ENCODE data around the gene ZNF407. TPM values are rescaled to one million over a fixed set of nuclear protein-coding genes. Genes with fewer than 3 reads are reported as not detected.

The ZNF407 gene
- total and polyA plus RNA-seq, 4 donors, result 1.9 to 16.5 (median 6.6) TPM

DNA sequence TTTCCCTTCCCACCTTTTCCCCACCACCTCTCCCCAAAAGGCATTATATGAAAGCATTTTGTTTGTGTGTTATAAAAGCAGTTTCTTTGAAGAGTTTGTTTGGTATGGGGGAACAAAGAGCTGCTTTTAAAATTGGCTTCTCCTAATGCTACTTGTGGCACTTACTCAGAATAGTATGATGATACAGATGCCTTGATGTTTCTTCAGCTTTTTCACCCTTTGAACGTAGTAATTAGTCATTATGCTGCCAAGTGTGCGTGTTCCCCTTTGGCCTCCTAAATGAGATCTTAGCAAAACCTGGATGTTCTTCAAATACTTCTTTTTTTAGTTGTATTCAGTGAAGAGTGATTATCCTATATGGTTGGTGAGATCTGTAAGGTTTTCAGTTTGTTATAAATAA, 427.9 kb downstream of the ZNF407 start:
- no peak for TF ChIP-seq JUND (IDR thresholded peaks at IDR 0.05)
- no peak for TF ChIP-seq SP1 (IDR thresholded peaks at IDR 0.05)
- TF ChIP-seq YY1 (IDR thresholded peaks at IDR 0.05), result no peak
- TF ChIP-seq EGR1 (IDR thresholded peaks at IDR 0.05; ENCODE audit: low read depth in 2 of 2), result no peak
- TF ChIP-seq HNF4A (conservative IDR thresholded peaks at IDR 0.05), result no peak
- TF ChIP-seq RXRA (IDR thresholded peaks at IDR 0.05), result no peak
- TF ChIP-seq NR2F2 (IDR thresholded peaks at IDR 0.05), result no peak
- no peak for TF ChIP-seq HNF4G (IDR thresholded peaks at IDR 0.05)
- TF ChIP-seq FOXA1 (IDR thresholded peaks at IDR 0.05), result no peak
- no peak for TF ChIP-seq FOXA2 (IDR thresholded peaks at IDR 0.05)
- no peak for TF ChIP-seq RAD21 (IDR thresholded peaks at IDR 0.05)
- no peaks in the 10 kb centered on the region for H3K4me1 ChIP-seq (ENCODE audit: control insufficient read depth in 4 of 4, insufficient read depth in 4 of 4, low read length in 3 of 4)
- DNase-seq (ENCODE audit: low spot score), result no peak
- H3K27me3 ChIP-seq (ENCODE audit: control insufficient read depth in 4 of 4, insufficient read depth in 4 of 4, low read length in 3 of 4), result no peaks in the 10 kb centered on the region
- no peak overlapping the region for H3K27ac ChIP-seq (ENCODE audit: low read depth in 1 of 2, low read length in 2 of 2)
- WGBS, result 86% methylated on average over 2 of the region's 2 CpGs
- H3K9ac ChIP-seq (ENCODE audit: low read depth in 1 of 2, low read length in 2 of 2), result no peak overlapping the region
- no peaks in the 10 kb centered on the region for H3K36me3 ChIP-seq (ENCODE audit: control insufficient read depth in 4 of 4, insufficient read depth in 3 of 4, low read depth in 1 of 4, low read length in 3 of 4)
- H3K9me3 ChIP-seq (ENCODE audit: control insufficient read depth in 4 of 4, low read length in 3 of 4), result no peaks in the 10 kb centered on the region
- no peak overlapping the region for H3K4me3 ChIP-seq (ENCODE audit: low read depth in 1 of 3, low read length in 3 of 3)

DNA sequence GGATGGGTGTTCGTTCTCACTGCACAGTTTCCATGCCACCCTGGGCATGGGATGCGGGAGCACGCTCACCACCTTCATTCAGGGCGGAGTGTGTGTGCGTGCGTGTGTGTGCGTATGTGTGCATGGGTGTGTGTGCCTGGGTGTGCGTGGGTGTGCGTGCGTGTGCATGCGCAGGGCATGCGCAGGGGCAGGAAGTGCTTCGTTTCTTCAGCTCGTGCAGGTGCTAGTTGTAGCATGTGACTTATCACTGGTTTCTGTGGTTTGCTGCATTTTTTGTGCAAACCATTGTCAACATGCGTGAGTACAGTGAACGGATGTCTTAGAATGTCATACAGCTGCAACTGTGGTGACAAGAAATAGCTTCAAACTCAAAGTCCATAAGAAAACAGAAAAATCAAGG, 431.8 kb downstream of the ZNF407 start:
- DNase-seq (ENCODE audit: low spot score), result no peak
- H3K9me3 ChIP-seq (ENCODE audit: control insufficient read depth in 4 of 4, low read length in 3 of 4), result no peaks in the 10 kb centered on the region
- H3K9ac ChIP-seq (ENCODE audit: low read depth in 1 of 2, low read length in 2 of 2), result no peak overlapping the region
- TF ChIP-seq, protein P1, sequence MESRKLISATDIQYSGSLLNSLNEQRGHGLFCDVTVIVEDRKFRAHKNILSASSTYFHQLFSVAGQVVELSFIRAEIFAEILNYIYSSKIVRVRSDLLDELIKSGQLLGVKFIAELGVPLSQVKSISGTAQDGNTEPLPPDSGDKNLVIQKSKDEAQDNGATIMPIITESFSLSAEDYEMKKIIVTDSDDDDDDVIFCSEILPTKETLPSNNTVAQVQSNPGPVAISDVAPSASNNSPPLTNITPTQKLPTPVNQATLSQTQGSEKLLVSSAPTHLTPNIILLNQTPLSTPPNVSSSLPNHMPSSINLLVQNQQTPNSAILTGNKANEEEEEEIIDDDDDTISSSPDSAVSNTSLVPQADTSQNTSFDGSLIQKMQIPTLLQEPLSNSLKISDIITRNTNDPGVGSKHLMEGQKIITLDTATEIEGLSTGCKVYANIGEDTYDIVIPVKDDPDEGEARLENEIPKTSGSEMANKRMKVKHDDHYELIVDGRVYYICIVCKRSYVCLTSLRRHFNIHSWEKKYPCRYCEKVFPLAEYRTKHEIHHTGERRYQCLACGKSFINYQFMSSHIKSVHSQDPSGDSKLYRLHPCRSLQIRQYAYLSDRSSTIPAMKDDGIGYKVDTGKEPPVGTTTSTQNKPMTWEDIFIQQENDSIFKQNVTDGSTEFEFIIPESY (IDR thresholded peaks at IDR 0.05), result no peak
- TF ChIP-seq FOXA2 (IDR thresholded peaks at IDR 0.05) (no peak), YY1 (IDR thresholded peaks at IDR 0.05) (no peak), NR2F2 (IDR thresholded peaks at IDR 0.05) (no peak), SP1 (IDR thresholded peaks at IDR 0.05) (no peak), EGR1 (IDR thresholded peaks at IDR 0.05; ENCODE audit: low read depth in 2 of 2) (no peak), TAF1 (conservative IDR thresholded peaks at IDR 0.05) (no peak), GABPA (IDR thresholded peaks at IDR 0.05 in 1 of 2, conservative IDR thresholded peaks at IDR 0.05 in 1 of 2) (no peak)
- TF ChIP-seq, protein P2, sequence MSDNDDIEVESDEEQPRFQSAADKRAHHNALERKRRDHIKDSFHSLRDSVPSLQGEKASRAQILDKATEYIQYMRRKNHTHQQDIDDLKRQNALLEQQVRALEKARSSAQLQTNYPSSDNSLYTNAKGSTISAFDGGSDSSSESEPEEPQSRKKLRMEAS (IDR thresholded peaks at IDR 0.05), result no peak
- TF ChIP-seq, protein P3, sequence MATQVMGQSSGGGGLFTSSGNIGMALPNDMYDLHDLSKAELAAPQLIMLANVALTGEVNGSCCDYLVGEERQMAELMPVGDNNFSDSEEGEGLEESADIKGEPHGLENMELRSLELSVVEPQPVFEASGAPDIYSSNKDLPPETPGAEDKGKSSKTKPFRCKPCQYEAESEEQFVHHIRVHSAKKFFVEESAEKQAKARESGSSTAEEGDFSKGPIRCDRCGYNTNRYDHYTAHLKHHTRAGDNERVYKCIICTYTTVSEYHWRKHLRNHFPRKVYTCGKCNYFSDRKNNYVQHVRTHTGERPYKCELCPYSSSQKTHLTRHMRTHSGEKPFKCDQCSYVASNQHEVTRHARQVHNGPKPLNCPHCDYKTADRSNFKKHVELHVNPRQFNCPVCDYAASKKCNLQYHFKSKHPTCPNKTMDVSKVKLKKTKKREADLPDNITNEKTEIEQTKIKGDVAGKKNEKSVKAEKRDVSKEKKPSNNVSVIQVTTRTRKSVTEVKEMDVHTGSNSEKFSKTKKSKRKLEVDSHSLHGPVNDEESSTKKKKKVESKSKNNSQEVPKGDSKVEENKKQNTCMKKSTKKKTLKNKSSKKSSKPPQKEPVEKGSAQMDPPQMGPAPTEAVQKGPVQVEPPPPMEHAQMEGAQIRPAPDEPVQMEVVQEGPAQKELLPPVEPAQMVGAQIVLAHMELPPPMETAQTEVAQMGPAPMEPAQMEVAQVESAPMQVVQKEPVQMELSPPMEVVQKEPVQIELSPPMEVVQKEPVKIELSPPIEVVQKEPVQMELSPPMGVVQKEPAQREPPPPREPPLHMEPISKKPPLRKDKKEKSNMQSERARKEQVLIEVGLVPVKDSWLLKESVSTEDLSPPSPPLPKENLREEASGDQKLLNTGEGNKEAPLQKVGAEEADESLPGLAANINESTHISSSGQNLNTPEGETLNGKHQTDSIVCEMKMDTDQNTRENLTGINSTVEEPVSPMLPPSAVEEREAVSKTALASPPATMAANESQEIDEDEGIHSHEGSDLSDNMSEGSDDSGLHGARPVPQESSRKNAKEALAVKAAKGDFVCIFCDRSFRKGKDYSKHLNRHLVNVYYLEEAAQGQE (IDR thresholded peaks at IDR 0.05), result no peak
- no peak overlapping the region for H3K4me3 ChIP-seq (ENCODE audit: low read depth in 1 of 3, low read length in 3 of 3)
- H3K27me3 ChIP-seq (ENCODE audit: control insufficient read depth in 4 of 4, insufficient read depth in 4 of 4, low read length in 3 of 4), result no peaks in the 10 kb centered on the region
- WGBS, result 96% methylated on average over 16 of the region's 16 CpGs
- H3K36me3 ChIP-seq (ENCODE audit: control insufficient read depth in 4 of 4, insufficient read depth in 3 of 4, low read depth in 1 of 4, low read length in 3 of 4), result no peaks in the 10 kb centered on the region
- H3K27ac ChIP-seq (ENCODE audit: low read depth in 1 of 2, low read length in 2 of 2), result no peak overlapping the region
- no peaks in the 10 kb centered on the region for H3K4me1 ChIP-seq (ENCODE audit: control insufficient read depth in 4 of 4, insufficient read depth in 4 of 4, low read length in 3 of 4)
